ENCODE data around the gene PRKAG1. TPM values are rescaled to one million over a fixed set of nuclear protein-coding genes. Genes with fewer than 3 reads are reported as not detected.

PRKAG1 gene
- total RNA-seq, 1 experiment from 2014 or later, result 57.3 TPM

DNA sequence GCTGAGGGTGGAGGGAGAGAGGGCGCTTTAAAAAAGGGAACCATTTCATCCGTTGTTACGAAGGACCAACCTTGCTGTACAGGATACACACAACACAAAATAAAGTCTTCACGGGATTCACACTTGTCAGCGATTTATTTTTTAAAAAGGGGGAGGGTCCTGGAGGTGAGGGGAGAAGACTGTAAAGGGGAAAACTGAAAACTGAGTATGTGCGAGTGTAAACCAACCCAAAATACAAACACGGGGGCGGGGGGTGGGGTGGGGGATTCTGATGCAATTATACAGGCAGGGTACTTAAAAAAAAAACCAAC lies 499 bp upstream of the PRKAG1 start:
- ChIA-PET CTCF (interaction anchor here (1.0 kb wide), 1 partner anchor 22 kb away, joined by 8 read pairs; no protein-coding TSS in a partner anchor), POLR2A (interaction anchor here (0.6 kb wide), 1 partner anchor 1999 kb away, joined by 4 read pairs; no protein-coding TSS in a partner anchor)
- no peaks in the 10 kb centered on the region for H3K27me3 ChIP-seq (ENCODE audit: control insufficient read depth, insufficient read depth, low read length)
- peak overlapping the region; percentile 96 to 98 for H3K4me3 ChIP-seq (ENCODE audit: low read depth in 2 of 2, low read length in 2 of 2)
- H3K9me3 ChIP-seq (ENCODE audit: control insufficient read depth, insufficient read depth, low read depth, low read length), result no peaks in the 10 kb centered on the region
- H3K27ac ChIP-seq (ENCODE audit: low read length), result peak overlapping the region; percentile 90
- no TSS peak for BruUV-seq (replicated peaks)
- in situ Hi-C loops (cut with HindIII; ENCODE audit: low pct_unique_long_range_greater_than_20kb, low sequenced_read_pairs) (no loop called here), intact Hi-C loops (cut with micrococcal nuclease; ENCODE audit: unreplicated experiment) (no loop called here)
- peaks cover 15% of the 10 kb centered on the region for H3K4me1 ChIP-seq (ENCODE audit: control insufficient read depth, insufficient read depth, low read length)
- DNase-seq (ENCODE audit: low read depth, low spot score), result no peak
- H3K36me3 ChIP-seq (ENCODE audit: control insufficient read depth, insufficient read depth, low read length), result peaks cover 13% of the 10 kb centered on the region
- TF ChIP-seq POLR2AphosphoS5 (IDR thresholded peaks at IDR 0.05; ENCODE audit: low read depth, low read length) (no peak), TCF7L2 (IDR thresholded peaks at IDR 0.05; ENCODE audit: low read depth, low read length) (no peak), SIN3A (IDR thresholded peaks at IDR 0.05; ENCODE audit: borderline replicate concordance, insufficient read depth, low read depth, low read length) (no peak)
- TF ChIP-seq, protein P1, sequence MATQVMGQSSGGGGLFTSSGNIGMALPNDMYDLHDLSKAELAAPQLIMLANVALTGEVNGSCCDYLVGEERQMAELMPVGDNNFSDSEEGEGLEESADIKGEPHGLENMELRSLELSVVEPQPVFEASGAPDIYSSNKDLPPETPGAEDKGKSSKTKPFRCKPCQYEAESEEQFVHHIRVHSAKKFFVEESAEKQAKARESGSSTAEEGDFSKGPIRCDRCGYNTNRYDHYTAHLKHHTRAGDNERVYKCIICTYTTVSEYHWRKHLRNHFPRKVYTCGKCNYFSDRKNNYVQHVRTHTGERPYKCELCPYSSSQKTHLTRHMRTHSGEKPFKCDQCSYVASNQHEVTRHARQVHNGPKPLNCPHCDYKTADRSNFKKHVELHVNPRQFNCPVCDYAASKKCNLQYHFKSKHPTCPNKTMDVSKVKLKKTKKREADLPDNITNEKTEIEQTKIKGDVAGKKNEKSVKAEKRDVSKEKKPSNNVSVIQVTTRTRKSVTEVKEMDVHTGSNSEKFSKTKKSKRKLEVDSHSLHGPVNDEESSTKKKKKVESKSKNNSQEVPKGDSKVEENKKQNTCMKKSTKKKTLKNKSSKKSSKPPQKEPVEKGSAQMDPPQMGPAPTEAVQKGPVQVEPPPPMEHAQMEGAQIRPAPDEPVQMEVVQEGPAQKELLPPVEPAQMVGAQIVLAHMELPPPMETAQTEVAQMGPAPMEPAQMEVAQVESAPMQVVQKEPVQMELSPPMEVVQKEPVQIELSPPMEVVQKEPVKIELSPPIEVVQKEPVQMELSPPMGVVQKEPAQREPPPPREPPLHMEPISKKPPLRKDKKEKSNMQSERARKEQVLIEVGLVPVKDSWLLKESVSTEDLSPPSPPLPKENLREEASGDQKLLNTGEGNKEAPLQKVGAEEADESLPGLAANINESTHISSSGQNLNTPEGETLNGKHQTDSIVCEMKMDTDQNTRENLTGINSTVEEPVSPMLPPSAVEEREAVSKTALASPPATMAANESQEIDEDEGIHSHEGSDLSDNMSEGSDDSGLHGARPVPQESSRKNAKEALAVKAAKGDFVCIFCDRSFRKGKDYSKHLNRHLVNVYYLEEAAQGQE (IDR thresholded peaks at IDR 0.05; ENCODE audit: insufficient read depth in 1 of 2, low read depth in 2 of 2, low read length in 1 of 2), result no peak
- TF ChIP-seq, protein P2, sequence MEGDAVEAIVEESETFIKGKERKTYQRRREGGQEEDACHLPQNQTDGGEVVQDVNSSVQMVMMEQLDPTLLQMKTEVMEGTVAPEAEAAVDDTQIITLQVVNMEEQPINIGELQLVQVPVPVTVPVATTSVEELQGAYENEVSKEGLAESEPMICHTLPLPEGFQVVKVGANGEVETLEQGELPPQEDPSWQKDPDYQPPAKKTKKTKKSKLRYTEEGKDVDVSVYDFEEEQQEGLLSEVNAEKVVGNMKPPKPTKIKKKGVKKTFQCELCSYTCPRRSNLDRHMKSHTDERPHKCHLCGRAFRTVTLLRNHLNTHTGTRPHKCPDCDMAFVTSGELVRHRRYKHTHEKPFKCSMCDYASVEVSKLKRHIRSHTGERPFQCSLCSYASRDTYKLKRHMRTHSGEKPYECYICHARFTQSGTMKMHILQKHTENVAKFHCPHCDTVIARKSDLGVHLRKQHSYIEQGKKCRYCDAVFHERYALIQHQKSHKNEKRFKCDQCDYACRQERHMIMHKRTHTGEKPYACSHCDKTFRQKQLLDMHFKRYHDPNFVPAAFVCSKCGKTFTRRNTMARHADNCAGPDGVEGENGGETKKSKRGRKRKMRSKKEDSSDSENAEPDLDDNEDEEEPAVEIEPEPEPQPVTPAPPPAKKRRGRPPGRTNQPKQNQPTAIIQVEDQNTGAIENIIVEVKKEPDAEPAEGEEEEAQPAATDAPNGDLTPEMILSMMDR (IDR thresholded peaks at IDR 0.05), result no peak
- peak; percentile 33 for ATAC-seq

DNA sequence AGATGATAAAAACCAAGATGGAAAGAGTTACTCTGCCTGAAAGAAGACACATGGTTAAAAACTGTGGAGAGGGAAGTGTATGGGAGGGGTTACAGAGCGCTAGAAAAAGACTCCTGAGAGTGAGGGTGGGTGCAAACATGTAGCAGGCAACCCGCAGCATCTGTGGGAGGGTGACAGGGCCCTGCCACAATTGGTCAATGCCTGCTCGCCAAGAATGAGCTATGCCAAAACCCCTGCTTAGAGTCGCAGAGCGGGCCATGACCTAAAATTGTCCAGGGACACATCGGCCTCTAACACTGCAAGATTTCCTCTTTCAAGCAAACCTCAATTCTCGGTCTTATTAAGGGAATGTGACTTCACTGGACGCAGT lies 700 bp downstream of the PRKAG1 start:
- ChIA-PET CTCF (no interaction called here), POLR2A (no interaction called here)
- intact Hi-C loops (cut with micrococcal nuclease; ENCODE audit: unreplicated experiment) (no loop called here), in situ Hi-C loops (cut with HindIII; ENCODE audit: low pct_unique_long_range_greater_than_20kb, low sequenced_read_pairs) (no loop called here)
- no TSS peak for BruUV-seq (replicated peaks)
- DNase-seq (ENCODE audit: low read depth, low spot score) (no peak), ATAC-seq (0 out of 2 replicates have a peak, but pooled peaks have one; percentile 1)
- Histone ChIP-seq H3K4me3 (ENCODE audit: low read depth in 2 of 2, low read length in 2 of 2) (peak overlapping the region; percentile 96 to 98), H3K9me3 (ENCODE audit: control insufficient read depth, insufficient read depth, low read depth, low read length) (no peaks in the 10 kb centered on the region), H3K27ac (ENCODE audit: low read length) (peak overlapping the region; percentile 90), H3K36me3 (ENCODE audit: control insufficient read depth, insufficient read depth, low read length) (peaks cover 9% of the 10 kb centered on the region; the same call in 1 of the 2 replicates), H3K4me1 (ENCODE audit: control insufficient read depth, insufficient read depth, low read length) (peaks cover 15% of the 10 kb centered on the region), H3K27me3 (ENCODE audit: control insufficient read depth, insufficient read depth, low read length) (no peaks in the 10 kb centered on the region)
- TF ChIP-seq POLR2AphosphoS5 (IDR thresholded peaks at IDR 0.05; ENCODE audit: low read depth, low read length), result no peak
- TF ChIP-seq, protein P1 (IDR thresholded peaks at IDR 0.05; ENCODE audit: insufficient read depth in 1 of 2, low read depth in 2 of 2, low read length in 1 of 2), result no peak
- no peak for TF ChIP-seq TCF7L2 (IDR thresholded peaks at IDR 0.05; ENCODE audit: low read depth, low read length)
- TF ChIP-seq, protein P2 (IDR thresholded peaks at IDR 0.05), result no peak
- TF ChIP-seq SIN3A (IDR thresholded peaks at IDR 0.05; ENCODE audit: borderline replicate concordance, insufficient read depth, low read depth, low read length), result no peak

All from Panc1 (cell line).